IgD-negative memory B cell (primary cell): Measurements from ENCODE around the gene PRKN. TPM values are rescaled to one million over a fixed set of nuclear protein-coding genes. Genes with fewer than 3 reads are reported as not detected.

ENCODE experiments used
- H3K27ac Mint-ChIP-seq, 3 donors: one replicate each; pipeline ENCODE4 v1.8.0; 2020 to 2022; ENCODE audit warnings: mild to moderate bottlenecking in 3 of 3, mixed read lengths in 3 of 3, moderate library complexity in 1 of 3
- H3K27me3 Mint-ChIP-seq: one replicate; pipeline ENCODE4 v1.8.0; 2021; ENCODE audit warnings: mixed read lengths
- H3K36me3 Mint-ChIP-seq: one replicate; pipeline ENCODE4 v1.8.0; 2020; ENCODE audit warnings: mild to moderate bottlenecking, mixed read lengths
- H3K4me1 Mint-ChIP-seq, 3 donors: one replicate each; pipeline ENCODE4 v1.8.0; 2020 to 2022; ENCODE audit warnings: mixed read lengths in 3 of 3, mild to moderate bottlenecking in 1 of 3
- H3K4me3 Mint-ChIP-seq, 4 donors: one replicate each; pipeline ENCODE4 v1.8.0; 2020 to 2022; ENCODE audit warnings: mild to moderate bottlenecking in 4 of 4, mixed read lengths in 4 of 4, moderate library complexity in 3 of 4
- H3K9me3 Mint-ChIP-seq, 3 donors: one replicate each; pipeline ENCODE4 v1.8.0; 2020 to 2021; ENCODE audit warnings: mixed read lengths in 3 of 3, mild to moderate bottlenecking in 1 of 3
- polyA plus RNA-seq: library from polyadenylated mRNA; unstranded; fragments of 300-500 nt; fragmentation: Illumina TruSeq; gene quantifications from one replicate; pipeline ENCODE4 v1.2.3, GENCODE V29; 2021

PRKN gene
- polyA plus RNA-seq, 1 donor from 2014 or later, result 0.55 TPM

- Mint-ChIP-seq H3K4me3 (no peak overlapping the region), H3K9me3 (peaks cover 4 to 17% (median 5%) of the 10 kb centered on the region in 3 donors), H3K4me1 (no peaks in the 10 kb centered on the region), H3K27me3 (no peaks in the 10 kb centered on the region), H3K36me3 (peaks cover 12% of the 10 kb centered on the region), H3K27ac (no peak overlapping the region)
Measured at GRCh38 chr6:162630069-162630468, 97.5 kb downstream of the PRKN start.

GRCh38 chr6:162627825-162628224 lies 99.7 kb downstream of the PRKN start:
- Mint-ChIP-seq H3K36me3 (peaks cover 8% of the 10 kb centered on the region), H3K9me3 (peaks cover 2 to 17% (median 5%) of the 10 kb centered on the region in 3 donors), H3K4me3 (no peak overlapping the region), H3K27me3 (no peaks in the 10 kb centered on the region), H3K27ac (no peak overlapping the region), H3K4me1 (no peaks in the 10 kb centered on the region)

GRCh38 chr6:162627362-162627761 lies 100.2 kb downstream of the PRKN start:
- no peak overlapping the region for H3K4me3 Mint-ChIP-seq
- peaks cover 2 to 17% (median 5%) of the 10 kb centered on the region in 3 donors for H3K9me3 Mint-ChIP-seq
- no peaks in the 10 kb centered on the region for H3K4me1 Mint-ChIP-seq
- H3K27me3 Mint-ChIP-seq, result no peaks in the 10 kb centered on the region
- no peak overlapping the region for H3K27ac Mint-ChIP-seq
- H3K36me3 Mint-ChIP-seq, result peaks cover 9% of the 10 kb centered on the region

GRCh38 chr6:162626869-162627268 lies 100.7 kb downstream of the PRKN start:
- H3K4me1 Mint-ChIP-seq, result no peaks in the 10 kb centered on the region
- peaks cover 9% of the 10 kb centered on the region for H3K36me3 Mint-ChIP-seq
- no peak overlapping the region for H3K4me3 Mint-ChIP-seq
- H3K9me3 Mint-ChIP-seq, result peaks cover 2 to 17% (median 5%) of the 10 kb centered on the region in 3 donors
- no peak overlapping the region for H3K27ac Mint-ChIP-seq
- H3K27me3 Mint-ChIP-seq, result no peaks in the 10 kb centered on the region

- H3K27ac Mint-ChIP-seq, result no peak overlapping the region
- no peaks in the 10 kb centered on the region for H3K27me3 Mint-ChIP-seq
- H3K4me3 Mint-ChIP-seq, result no peak overlapping the region
Measured at GRCh38 chr6:162625846-162626540, 101.6 kb downstream of the PRKN start.

GRCh38 chr6:162622572-162622971 lies 105.0 kb downstream of the PRKN start:
- Mint-ChIP-seq H3K9me3 (no peaks in the 10 kb centered on the region), H3K4me3 (no peak overlapping the region), H3K27me3 (no peaks in the 10 kb centered on the region), H3K27ac (no peak overlapping the region), H3K36me3 (peaks cover 4% of the 10 kb centered on the region), H3K4me1 (no peaks in the 10 kb centered on the region)

More at GRCh38 chr6:162625846-162626540, 101.6 kb downstream of the PRKN start:
- Mint-ChIP-seq H3K9me3 (peaks cover 0 to 16% (median 2%) of the 10 kb centered on the region in 3 donors), H3K36me3 (peaks cover 6% of the 10 kb centered on the region), H3K4me1 (no peaks in the 10 kb centered on the region)

GRCh38 chr6:162621246-162621645 lies 106.3 kb downstream of the PRKN start:
- peaks cover 2% of the 10 kb centered on the region for H3K36me3 Mint-ChIP-seq
- H3K27me3 Mint-ChIP-seq, result no peaks in the 10 kb centered on the region
- H3K4me1 Mint-ChIP-seq, result no peaks in the 10 kb centered on the region
- no peak overlapping the region for H3K4me3 Mint-ChIP-seq
- H3K9me3 Mint-ChIP-seq, result no peaks in the 10 kb centered on the region
- no peak overlapping the region for H3K27ac Mint-ChIP-seq

GRCh38 chr6:162620073-162620472 lies 107.5 kb downstream of the PRKN start:
- Mint-ChIP-seq H3K27ac (no peak overlapping the region), H3K36me3 (peaks cover 2% of the 10 kb centered on the region), H3K27me3 (no peaks in the 10 kb centered on the region), H3K4me3 (no peak overlapping the region), H3K4me1 (no peaks in the 10 kb centered on the region), H3K9me3 (no peaks in the 10 kb centered on the region)

- H3K4me1 Mint-ChIP-seq, result no peaks in the 10 kb centered on the region
- H3K9me3 Mint-ChIP-seq, result no peaks in the 10 kb centered on the region
- H3K27me3 Mint-ChIP-seq, result no peaks in the 10 kb centered on the region
- no peak overlapping the region for H3K4me3 Mint-ChIP-seq
- peaks cover 2% of the 10 kb centered on the region for H3K36me3 Mint-ChIP-seq
- no peak overlapping the region for H3K27ac Mint-ChIP-seq
Measured at GRCh38 chr6:162618448-162619002, 109.0 kb downstream of the PRKN start.

- Mint-ChIP-seq H3K27ac (peak overlapping the region in 1 of 3 donors; percentile 2), H3K4me3 (no peak overlapping the region), H3K36me3 (no peaks in the 10 kb centered on the region), H3K27me3 (no peaks in the 10 kb centered on the region), H3K4me1 (no peaks in the 10 kb centered on the region), H3K9me3 (peaks cover 0 to 3% (median 0%) of the 10 kb centered on the region in 3 donors)
Measured at GRCh38 chr6:162615016-162615705, 112.4 kb downstream of the PRKN start.

- Mint-ChIP-seq H3K4me3 (no peak overlapping the region), H3K27me3 (no peaks in the 10 kb centered on the region), H3K9me3 (peaks cover 0 to 3% (median 0%) of the 10 kb centered on the region in 3 donors), H3K4me1 (no peaks in the 10 kb centered on the region), H3K27ac (no peak overlapping the region), H3K36me3 (no peaks in the 10 kb centered on the region)
Measured at GRCh38 chr6:162613310-162613709, 114.3 kb downstream of the PRKN start.

- H3K27me3 Mint-ChIP-seq, result no peaks in the 10 kb centered on the region
- no peak overlapping the region for H3K27ac Mint-ChIP-seq
- H3K36me3 Mint-ChIP-seq, result no peaks in the 10 kb centered on the region
- no peaks in the 10 kb centered on the region for H3K4me1 Mint-ChIP-seq
- H3K4me3 Mint-ChIP-seq, result no peak overlapping the region
- H3K9me3 Mint-ChIP-seq, result peaks cover 0 to 3% (median 0%) of the 10 kb centered on the region in 3 donors
Measured at GRCh38 chr6:162612613-162613012, 115.0 kb downstream of the PRKN start.

GRCh38 chr6:162610351-162610750 lies 117.2 kb downstream of the PRKN start:
- no peaks in the 10 kb centered on the region for H3K4me1 Mint-ChIP-seq
- peaks cover 0 to 3% (median 0%) of the 10 kb centered on the region in 3 donors for H3K9me3 Mint-ChIP-seq
- H3K27me3 Mint-ChIP-seq, result no peaks in the 10 kb centered on the region
- H3K27ac Mint-ChIP-seq, result no peak overlapping the region
- no peaks in the 10 kb centered on the region for H3K36me3 Mint-ChIP-seq
- H3K4me3 Mint-ChIP-seq, result no peak overlapping the region

GRCh38 chr6:162605881-162606280 lies 121.7 kb downstream of the PRKN start:
- no peak overlapping the region for H3K27ac Mint-ChIP-seq
- H3K27me3 Mint-ChIP-seq, result no peaks in the 10 kb centered on the region
- peaks cover 0 to 2% (median 0%) of the 10 kb centered on the region in 3 donors for H3K9me3 Mint-ChIP-seq
- H3K4me1 Mint-ChIP-seq, result no peaks in the 10 kb centered on the region
- no peaks in the 10 kb centered on the region for H3K36me3 Mint-ChIP-seq
- H3K4me3 Mint-ChIP-seq, result no peak overlapping the region

GRCh38 chr6:162603231-162604015 lies 124.1 kb downstream of the PRKN start:
- Mint-ChIP-seq H3K27me3 (no peaks in the 10 kb centered on the region), H3K4me1 (no peaks in the 10 kb centered on the region), H3K9me3 (peaks cover 0 to 2% (median 0%) of the 10 kb centered on the region in 3 donors), H3K27ac (no peak overlapping the region), H3K4me3 (no peak overlapping the region), H3K36me3 (no peaks in the 10 kb centered on the region)
